GM18870 (cell line): ENCODE measurements around the gene MTHFD1.
A peak's percentile ranks its signal among the peaks of the same experiment; 100 is the strongest.

Experiments
- ATAC-seq: cut with Tn5 transposase; IDR thresholded peaks from one replicate; pipeline ENCODE4 v1.9.1; 2021; ENCODE audit warnings: moderate library complexity; ENCODE audit not compliant: unreplicated experiment

The MTHFD1 gene

GRCh38 chr14:64405295-64405694 is 17.1 kb downstream of the MTHFD1 start:
- no peak for ATAC-seq

- peak; percentile 46 for ATAC-seq
Measured at GRCh38 chr14:64407329-64407728, 19.2 kb downstream of the MTHFD1 start.

DNA sequence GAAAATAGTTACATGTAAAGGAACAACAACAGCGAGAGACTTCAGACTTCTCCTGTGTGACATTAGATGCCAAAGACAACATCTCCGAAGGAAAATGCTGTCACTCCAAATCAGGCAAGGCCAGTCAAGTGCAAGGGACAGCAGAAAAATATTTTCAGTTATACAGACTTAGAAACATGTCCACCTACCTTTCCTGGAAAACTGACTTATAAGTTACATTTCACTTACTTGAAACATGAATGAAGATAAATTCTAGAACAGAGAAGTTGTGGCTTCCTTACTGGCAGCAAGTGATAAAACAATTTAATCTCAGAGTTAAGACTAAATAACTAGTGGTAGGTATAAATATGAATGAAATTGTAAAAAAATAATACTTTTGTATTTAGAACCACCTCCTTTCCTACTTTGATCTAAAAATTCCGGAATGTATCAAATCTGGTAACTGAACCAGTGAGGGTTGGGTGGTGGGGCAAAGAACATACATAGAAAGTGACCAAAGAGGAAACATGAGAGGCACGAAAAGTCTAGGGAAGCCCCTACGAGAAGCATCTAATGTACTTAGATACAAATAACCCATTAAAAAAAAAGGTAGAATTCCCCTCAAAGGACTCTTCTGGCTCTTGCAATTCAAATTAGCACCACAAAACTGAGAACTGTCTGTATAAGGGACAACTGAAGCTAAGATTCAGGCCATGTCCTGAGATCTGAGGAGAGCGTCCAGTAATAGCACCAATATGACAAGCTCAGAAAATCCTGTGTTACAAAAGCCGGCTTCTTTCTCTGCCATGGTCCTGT is 21.2 kb downstream of the MTHFD1 start:
- peak; percentile 67 for ATAC-seq

GRCh38 chr14:64410084-64410774 is 22.1 kb downstream of the MTHFD1 start:
- ATAC-seq, result no peak

- no peak for ATAC-seq
Measured at GRCh38 chr14:64411001-64411400, 22.8 kb downstream of the MTHFD1 start.

DNA sequence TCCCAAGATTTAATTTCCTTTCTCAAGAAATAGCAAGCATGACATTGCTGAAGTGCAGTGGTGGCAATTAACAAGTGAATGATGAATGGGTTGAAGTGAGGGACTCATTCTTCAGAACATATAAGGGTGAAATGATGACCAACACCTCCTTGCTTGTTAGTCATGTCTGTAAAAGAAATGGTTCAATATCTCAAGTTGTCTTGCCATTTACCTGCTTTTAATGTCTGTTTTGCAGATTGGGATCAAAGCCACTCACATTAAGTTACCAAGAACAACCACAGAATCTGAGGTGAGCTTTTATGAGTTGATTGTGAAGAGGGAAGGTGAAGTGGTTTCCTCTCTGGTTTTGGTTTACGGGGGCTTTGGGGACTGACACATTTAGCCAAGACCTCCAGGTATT is 24.1 kb downstream of the MTHFD1 start:
- ATAC-seq, result no peak

- no peak for ATAC-seq
Measured at GRCh38 chr14:64416348-64416932, 28.3 kb downstream of the MTHFD1 start.

GRCh38 chr14:64417055-64417770 is 29.1 kb downstream of the MTHFD1 start:
- ATAC-seq, result no peak

GRCh38 chr14:64417771-64418125 is 29.6 kb downstream of the MTHFD1 start:
- no peak for ATAC-seq

DNA sequence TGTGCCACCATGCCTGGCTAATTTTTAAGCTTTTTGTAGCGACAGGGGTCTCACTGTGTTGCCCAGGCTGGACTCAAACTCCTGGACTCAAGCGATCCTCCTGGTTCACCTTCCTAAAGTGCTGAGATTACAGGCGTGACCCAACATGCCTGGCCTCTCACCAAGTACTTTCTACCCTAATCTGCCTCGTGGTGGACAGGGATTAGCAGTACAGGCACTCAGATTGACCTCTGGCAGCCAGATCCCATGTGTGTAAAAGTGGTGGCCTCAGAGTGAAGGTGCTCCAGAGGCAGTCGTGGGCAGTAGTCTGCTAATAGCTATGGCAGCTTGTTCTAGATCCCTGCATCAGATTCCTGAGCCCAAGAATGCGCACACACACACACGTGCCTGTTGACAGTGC is 30.9 kb downstream of the MTHFD1 start:
- no peak for ATAC-seq

DNA sequence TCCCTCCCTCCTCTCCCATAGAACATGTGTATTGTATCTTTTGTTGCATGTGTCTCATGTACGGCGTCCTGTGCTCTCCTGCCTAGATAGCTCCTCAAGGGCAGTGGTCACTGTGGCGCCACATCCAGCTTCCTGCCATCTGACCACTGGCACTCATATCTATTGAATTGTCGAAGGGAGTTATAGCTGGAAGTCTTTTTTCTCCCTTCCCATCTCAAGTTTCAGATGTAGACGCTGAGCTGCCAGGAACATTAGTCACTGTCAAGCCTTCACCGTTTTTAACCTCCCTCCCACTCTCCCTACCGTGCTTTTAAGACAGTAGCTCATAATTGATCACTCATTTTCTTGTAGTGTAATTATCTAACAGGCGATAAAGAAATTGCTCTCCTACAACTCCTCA is 33.0 kb downstream of the MTHFD1 start:
- ATAC-seq, result no peak

- ATAC-seq, result no peak
Measured at GRCh38 chr14:64422005-64422404, 33.9 kb downstream of the MTHFD1 start.

DNA sequence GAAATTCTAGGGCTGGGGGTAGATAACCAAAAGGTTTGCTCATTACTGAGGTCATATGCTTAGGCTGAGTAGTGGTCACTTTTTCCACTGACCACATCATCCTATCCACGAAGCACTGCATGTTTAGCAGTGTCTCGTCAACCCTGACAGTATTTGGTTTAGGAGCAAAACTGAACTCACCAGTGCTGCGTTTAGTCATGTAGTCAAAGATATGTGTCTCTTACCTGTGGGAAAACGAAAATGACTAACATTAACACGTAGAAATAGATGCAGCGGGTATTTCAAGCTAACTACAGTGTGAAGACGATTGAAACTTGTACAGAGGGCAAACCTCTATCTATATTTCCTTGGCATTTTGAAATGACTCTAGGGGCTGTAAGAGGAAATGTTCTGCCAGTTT is 34.6 kb downstream of the MTHFD1 start:
- no peak for ATAC-seq

- ATAC-seq, result no peak
Measured at GRCh38 chr14:64423987-64424386, 35.8 kb downstream of the MTHFD1 start.

DNA sequence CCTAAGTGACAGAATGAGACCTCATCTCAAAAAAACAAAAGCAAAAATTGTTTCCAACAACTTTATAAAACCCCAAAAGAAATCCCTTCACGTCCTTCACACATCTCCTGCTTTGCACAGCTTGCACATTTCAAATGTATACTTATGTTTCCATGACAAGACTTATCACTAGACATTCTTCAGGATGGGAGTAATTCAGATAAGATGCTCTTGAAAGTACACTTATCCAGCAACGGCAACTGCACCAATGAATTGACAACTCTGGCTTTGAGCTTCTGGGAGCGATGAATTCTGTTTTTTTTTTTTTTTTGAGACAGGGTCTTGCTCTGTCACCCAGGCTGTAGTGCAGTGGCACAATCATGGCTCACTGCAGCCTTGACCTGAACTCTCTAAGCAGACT is 46.4 kb downstream of the MTHFD1 start:
- ATAC-seq, result no peak

- no peak for ATAC-seq
Measured at GRCh38 chr14:64438181-64438841, 50.2 kb downstream of the MTHFD1 start.

DNA sequence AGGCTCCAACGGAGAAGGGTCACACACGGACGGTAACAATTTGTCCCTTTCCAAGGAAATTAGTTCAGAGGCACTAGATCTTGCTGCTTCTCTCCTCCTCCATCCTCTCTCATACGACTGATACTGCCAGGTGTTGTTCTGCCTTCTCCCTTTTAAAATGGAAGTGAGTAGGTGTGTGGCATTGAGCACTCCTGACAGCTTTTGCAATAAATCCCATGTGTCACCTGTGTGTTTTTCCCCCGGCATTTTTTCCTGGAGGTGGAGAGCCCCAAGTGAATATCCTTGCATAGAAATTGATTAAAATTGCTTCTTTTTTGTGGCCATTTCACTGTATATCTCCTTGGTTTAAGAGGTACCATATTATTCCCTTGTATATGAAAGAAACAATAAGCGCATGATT is 51.0 kb downstream of the MTHFD1 start:
- ATAC-seq, result no peak

DNA sequence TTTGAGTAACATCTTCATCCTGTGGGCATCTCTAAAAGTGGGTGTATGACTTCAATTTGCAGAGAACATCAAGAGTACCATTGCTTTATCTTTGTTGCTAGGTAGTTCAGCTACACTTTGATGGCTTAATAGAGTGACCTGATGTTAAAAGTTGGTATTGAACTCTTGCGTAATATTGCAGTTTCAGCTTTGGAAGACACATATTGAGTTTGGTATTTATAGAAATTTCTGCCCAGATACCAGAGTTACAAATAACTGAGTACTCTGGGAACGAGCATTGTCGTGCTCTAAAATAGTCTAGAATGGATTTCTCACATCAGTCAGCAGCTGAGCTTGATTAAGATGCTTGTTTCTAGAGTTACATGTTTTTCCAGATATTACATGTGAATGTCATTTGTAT is 52.3 kb downstream of the MTHFD1 start:
- ATAC-seq, result no peak

DNA sequence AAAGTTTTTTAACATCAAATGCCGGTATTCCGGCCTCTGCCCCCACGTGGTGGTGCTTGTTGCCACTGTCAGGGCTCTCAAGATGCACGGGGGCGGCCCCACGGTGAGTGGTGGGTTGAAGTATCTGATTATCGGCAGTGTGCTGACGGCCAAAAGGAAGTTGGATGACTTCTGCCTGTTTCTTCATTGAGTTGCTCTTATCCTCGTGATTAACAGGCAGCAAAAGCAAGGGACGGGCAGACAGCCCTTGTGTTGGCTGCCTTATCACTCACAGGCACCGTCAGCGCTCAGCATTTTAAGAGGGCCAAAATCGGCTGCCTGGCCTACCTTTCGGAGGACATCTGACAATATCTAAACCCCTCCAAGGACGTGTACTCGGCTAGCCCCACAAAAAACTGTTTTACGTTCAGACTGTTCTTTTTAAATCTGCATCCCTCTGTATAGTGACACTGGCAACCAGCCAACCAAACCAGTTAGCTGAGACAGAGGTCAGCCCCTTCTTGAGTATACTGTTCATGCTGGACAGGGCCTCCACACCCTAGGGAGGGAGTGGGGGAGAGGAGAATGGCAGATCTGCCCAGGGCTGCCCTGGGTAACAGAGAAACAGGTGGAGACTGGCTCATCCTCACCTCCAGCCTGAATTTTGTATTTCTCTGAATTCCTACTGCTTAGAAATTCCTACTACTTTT is 54.3 kb downstream of the MTHFD1 start:
- no peak for ATAC-seq

DNA sequence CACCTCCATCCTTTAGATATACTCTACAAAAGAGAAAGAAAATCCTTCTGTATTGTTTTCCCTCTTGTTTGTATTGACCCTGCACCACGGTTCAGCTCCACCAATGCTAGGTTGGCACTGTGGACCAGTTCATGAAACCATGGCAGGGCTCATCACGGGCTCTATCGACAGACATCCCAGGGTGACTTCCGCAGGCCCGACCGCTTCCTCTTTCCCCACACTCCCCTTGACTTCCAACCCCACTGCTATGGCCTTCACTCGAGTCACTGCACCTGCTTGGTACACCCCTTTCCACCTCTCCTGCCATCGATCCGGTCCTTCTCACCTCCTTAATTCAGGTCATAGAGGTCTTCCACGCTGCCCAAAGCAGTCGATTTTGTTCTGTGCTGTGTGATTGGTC is 56.0 kb downstream of the MTHFD1 start:
- ATAC-seq, result no peak
